HG03045 (cell line): ENCODE data around the gene UST.
"Not testable (repeated sequence)": the region's sequence is repeated elsewhere in the genome, so short reads cannot be mapped to it uniquely, and the experiment has no call there.

Experiments
- ATAC-seq: cut with Tn5 transposase; IDR thresholded peaks from one replicate; pipeline ENCODE4 v1.9.1; 2021; ENCODE audit warnings: mild to moderate bottlenecking, moderate library complexity; ENCODE audit not compliant: unreplicated experiment

The UST gene

GRCh38 chr6:148890652-148891404, 144.0 kb downstream of the UST start:
- no peak for ATAC-seq

GRCh38 chr6:148891405-148891783, 144.6 kb downstream of the UST start:
- no peak for ATAC-seq

- ATAC-seq: no peak
Measured at GRCh38 chr6:148892247-148892646, 145.4 kb downstream of the UST start.

GRCh38 chr6:148893073-148893472, 146.2 kb downstream of the UST start:
- no peak for ATAC-seq

GRCh38 chr6:148893481-148893880, 146.7 kb downstream of the UST start:
- no peak for ATAC-seq

GRCh38 chr6:148898376-148899014, 151.7 kb downstream of the UST start:
- no peak for ATAC-seq

GRCh38 chr6:148904896-148905870, 158.4 kb downstream of the UST start:
- ATAC-seq: no peak

GRCh38 chr6:148905901-148906300, 159.1 kb downstream of the UST start:
- ATAC-seq: no peak

- no peak for ATAC-seq
Measured at GRCh38 chr6:148906386-148906785, 159.6 kb downstream of the UST start.

GRCh38 chr6:148907573-148907972, 160.7 kb downstream of the UST start:
- no peak for ATAC-seq

GRCh38 chr6:148912252-148912651, 165.4 kb downstream of the UST start:
- ATAC-seq: no peak

GRCh38 chr6:148915810-148916209, 169.0 kb downstream of the UST start:
- no peak for ATAC-seq

- not testable (repeated sequence) for ATAC-seq
Measured at GRCh38 chr6:148916485-148916884, 169.7 kb downstream of the UST start.

- ATAC-seq: no peak
Measured at GRCh38 chr6:148924226-148925012, 177.6 kb downstream of the UST start.

- no peak for ATAC-seq
Measured at GRCh38 chr6:148925701-148926100, 178.9 kb downstream of the UST start.

- no peak for ATAC-seq
Measured at GRCh38 chr6:148926478-148926877, 179.6 kb downstream of the UST start.

GRCh38 chr6:148927586-148927985, 180.8 kb downstream of the UST start:
- ATAC-seq: no peak

- no peak for ATAC-seq
Measured at GRCh38 chr6:148928811-148929210, 182.0 kb downstream of the UST start.

GRCh38 chr6:148932208-148932607, 185.4 kb downstream of the UST start:
- no peak for ATAC-seq

- ATAC-seq: no peak
Measured at GRCh38 chr6:148932731-148933130, 185.9 kb downstream of the UST start.

- no peak for ATAC-seq
Measured at GRCh38 chr6:148934539-148934938, 187.7 kb downstream of the UST start.
